ENCODE measurements around the gene MIX23.
"Not testable (repeated sequence)": the region's sequence is repeated elsewhere in the genome, so short reads cannot be mapped to it uniquely, and the experiment has no call there.

Gene MIX23

GRCh38 chr3:122392868-122393844 lies 10.1 kb upstream of the MIX23 start:
- DNase-seq (ENCODE audit: low read depth), result no peak

GRCh38 chr3:122391681-122392446 lies 8.8 kb upstream of the MIX23 start:
- DNase-seq (ENCODE audit: low read depth), result no peak

GRCh38 chr3:122390665-122391064 lies 7.6 kb upstream of the MIX23 start:
- no peak for DNase-seq (ENCODE audit: low read depth)

- no peak for DNase-seq (ENCODE audit: low read depth)
Measured at GRCh38 chr3:122389892-122390291, 6.9 kb upstream of the MIX23 start.

GRCh38 chr3:122389197-122389596 lies 6.2 kb upstream of the MIX23 start:
- no peak for DNase-seq (ENCODE audit: low read depth)

- no peak for DNase-seq (ENCODE audit: low read depth)
Measured at GRCh38 chr3:122387709-122388108, 4.7 kb upstream of the MIX23 start.

- DNase-seq (ENCODE audit: low read depth), result no peak
Measured at GRCh38 chr3:122383771-122384697, 1.0 kb upstream of the MIX23 start, which contains the start of gene FAM162A. FAM162A (plus strand) TSS chr3:122384182; CDS start chr3:122384266, 84 bp downstream.

GRCh38 chr3:122377975-122378374 lies 5.1 kb downstream of the MIX23 start:
- no peak for DNase-seq (ENCODE audit: low read depth)

- no peak for DNase-seq (ENCODE audit: low read depth)
Measured at GRCh38 chr3:122374034-122374433, 9.0 kb downstream of the MIX23 start.

- no peak for DNase-seq (ENCODE audit: low read depth)
Measured at GRCh38 chr3:122366379-122366749, 16.7 kb downstream of the MIX23 start.

GRCh38 chr3:122365582-122366378 lies 17.3 kb downstream of the MIX23 start:
- not testable (repeated sequence) for DNase-seq (ENCODE audit: low read depth)

- no peak for DNase-seq (ENCODE audit: low read depth)
Measured at GRCh38 chr3:122365073-122365472, 18.0 kb downstream of the MIX23 start.

GRCh38 chr3:122364490-122364889 lies 18.5 kb downstream of the MIX23 start:
- no peak for DNase-seq (ENCODE audit: low read depth)

GRCh38 chr3:122362026-122362425 lies 21.0 kb downstream of the MIX23 start:
- no peak for DNase-seq (ENCODE audit: low read depth)

- no peak for DNase-seq (ENCODE audit: low read depth)
Measured at GRCh38 chr3:122358703-122359032, 24.4 kb downstream of the MIX23 start.

- no peak for DNase-seq (ENCODE audit: low read depth)
Measured at GRCh38 chr3:122357828-122358702, 25.0 kb downstream of the MIX23 start.

GRCh38 chr3:122356402-122356801 lies 26.6 kb downstream of the MIX23 start:
- no peak for DNase-seq (ENCODE audit: low read depth)

GRCh38 chr3:122355612-122356011 lies 27.4 kb downstream of the MIX23 start:
- DNase-seq (ENCODE audit: low read depth), result no peak

- DNase-seq (ENCODE audit: low read depth), result no peak
Measured at GRCh38 chr3:122353893-122354401, 29.1 kb downstream of the MIX23 start.

GRCh38 chr3:122353215-122353614 lies 29.8 kb downstream of the MIX23 start:
- DNase-seq (ENCODE audit: low read depth), result no peak

All from non-pigmented ciliary epithelial cell (primary cell).